OCI-M2 (cell line): ENCODE results near the gene NCKIPSD.

Source experiments
- DNase-seq: peaks from one replicate; lab custom pipeline; 2025; ENCODE audit not compliant: unreplicated experiment; lab: John Stamatoyannopoulos, UW

NCKIPSD gene

DNA sequence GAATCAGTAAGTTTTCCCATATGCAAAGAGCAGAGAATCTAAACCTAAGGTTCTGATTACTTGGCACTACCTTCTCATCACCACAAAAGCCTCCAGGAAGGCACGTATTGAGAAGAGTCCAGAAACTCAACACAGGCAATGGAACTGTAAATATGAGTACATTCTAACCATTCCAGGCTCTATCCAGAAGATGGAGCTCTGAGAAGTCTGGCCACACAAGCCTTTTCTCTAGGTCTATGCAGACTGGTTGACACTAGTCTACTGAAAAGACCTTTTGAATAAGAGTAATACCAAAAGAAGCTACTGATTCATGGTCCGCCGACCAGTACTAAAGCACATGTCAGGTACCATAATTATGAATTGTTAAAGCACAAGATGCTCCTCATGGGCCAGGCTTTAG lies 12.2 kb upstream of the NCKIPSD start:
- DNase-seq = no peak

GRCh38 chr3:48696601-48697000 lies 10.9 kb upstream of the NCKIPSD start:
- DNase-seq = no peak

DNA sequence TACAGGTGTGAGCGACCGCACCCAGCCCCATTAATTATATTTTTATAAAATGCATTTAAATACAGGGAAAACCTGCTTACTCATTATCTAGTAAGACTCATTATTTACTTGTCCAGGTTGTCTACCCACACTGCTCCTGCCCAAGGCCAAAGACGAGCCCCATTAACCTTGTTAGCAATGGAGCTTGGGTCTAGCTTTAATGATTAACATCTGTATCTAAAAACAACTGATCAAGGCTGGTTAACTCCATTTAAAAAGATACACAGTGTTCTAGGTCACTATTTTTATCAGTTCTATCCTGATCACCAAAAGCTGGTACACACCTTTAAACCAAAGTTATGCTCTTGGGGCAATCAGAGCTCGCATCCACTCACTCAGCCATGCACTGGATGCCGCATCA lies 10.4 kb upstream of the NCKIPSD start:
- no peak for DNase-seq

GRCh38 chr3:48695393-48695753 lies 9.7 kb upstream of the NCKIPSD start:
- no peak for DNase-seq

GRCh38 chr3:48694610-48695392 lies 9.1 kb upstream of the NCKIPSD start:
- DNase-seq = no peak

DNA sequence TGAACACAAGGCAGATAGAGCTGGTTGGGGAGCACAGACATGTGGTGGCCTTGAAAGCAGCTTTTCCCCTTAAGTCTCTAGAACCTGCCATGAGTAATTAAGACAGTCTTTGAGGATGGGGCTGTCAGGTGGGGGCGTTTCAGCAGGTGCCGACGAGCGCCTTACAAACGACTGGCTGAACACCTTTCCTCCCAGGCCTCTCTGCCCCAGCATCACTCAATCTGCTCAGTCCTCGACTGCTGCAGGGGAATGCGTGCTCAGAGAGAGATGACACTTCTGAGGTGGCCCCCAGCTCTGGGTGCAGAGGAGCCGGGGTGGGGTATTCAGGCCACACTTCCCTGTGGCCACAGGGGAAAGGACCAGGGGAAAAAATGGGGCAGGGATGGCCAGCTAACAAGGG lies 8.1 kb upstream of the NCKIPSD start:
- no peak for DNase-seq

- DNase-seq = no peak
Observed at GRCh38 chr3:48692551-48692950, 6.8 kb upstream of the NCKIPSD start.

DNA sequence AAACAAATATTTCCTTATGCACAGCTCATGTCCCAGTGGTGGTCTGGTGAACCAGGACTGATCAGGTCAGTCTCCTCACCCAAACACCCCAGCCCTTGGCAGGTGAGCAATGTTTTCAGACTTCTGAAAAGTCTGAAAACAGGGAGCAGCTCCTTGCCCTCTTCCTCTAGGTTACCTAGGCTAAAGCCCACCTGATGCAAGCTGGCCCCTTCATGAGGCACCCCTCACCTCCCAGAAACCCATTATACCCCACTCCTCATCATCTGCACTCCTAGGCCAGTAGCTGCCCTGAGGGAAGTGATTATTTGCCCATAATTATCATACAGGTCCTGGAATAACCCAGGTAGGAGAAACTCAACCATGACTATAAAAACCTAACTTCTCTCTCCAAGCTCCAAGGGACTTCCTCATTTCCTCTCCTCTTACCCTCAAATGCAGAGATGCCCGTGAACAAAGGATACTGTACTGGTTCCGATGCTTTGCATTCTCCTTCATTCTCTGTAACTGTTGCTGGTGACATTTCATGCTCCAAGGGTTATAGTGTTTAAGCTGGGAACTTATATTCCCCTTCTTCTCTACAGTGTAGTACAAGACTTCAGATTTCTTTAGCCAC lies 5.2 kb upstream of the NCKIPSD start:
- DNase-seq = no peak

GRCh38 chr3:48689384-48689783 lies 3.7 kb upstream of the NCKIPSD start:
- DNase-seq = no peak

DNA sequence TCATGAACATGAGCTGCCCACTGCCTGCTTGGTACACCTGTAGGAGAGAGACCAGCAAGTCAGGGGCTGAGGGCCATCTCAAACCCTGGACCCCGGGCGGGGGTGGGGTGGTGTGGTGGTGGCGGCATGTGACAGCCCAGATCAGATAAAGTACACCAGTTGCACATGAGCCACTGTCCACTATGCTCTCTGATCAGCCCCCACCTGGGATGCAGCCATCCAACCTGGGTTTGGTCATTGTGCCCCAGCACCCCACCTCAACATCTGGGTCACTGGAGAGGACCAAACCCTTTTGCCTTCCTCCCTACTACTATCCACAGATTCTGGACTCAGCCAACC lies 3.0 kb upstream of the NCKIPSD start:
- no peak for DNase-seq

- DNase-seq = no peak
Observed at GRCh38 chr3:48688032-48688736, 2.5 kb upstream of the NCKIPSD start.

- DNase-seq = no peak
Observed at GRCh38 chr3:48687220-48687678, 1.5 kb upstream of the NCKIPSD start.

DNA sequence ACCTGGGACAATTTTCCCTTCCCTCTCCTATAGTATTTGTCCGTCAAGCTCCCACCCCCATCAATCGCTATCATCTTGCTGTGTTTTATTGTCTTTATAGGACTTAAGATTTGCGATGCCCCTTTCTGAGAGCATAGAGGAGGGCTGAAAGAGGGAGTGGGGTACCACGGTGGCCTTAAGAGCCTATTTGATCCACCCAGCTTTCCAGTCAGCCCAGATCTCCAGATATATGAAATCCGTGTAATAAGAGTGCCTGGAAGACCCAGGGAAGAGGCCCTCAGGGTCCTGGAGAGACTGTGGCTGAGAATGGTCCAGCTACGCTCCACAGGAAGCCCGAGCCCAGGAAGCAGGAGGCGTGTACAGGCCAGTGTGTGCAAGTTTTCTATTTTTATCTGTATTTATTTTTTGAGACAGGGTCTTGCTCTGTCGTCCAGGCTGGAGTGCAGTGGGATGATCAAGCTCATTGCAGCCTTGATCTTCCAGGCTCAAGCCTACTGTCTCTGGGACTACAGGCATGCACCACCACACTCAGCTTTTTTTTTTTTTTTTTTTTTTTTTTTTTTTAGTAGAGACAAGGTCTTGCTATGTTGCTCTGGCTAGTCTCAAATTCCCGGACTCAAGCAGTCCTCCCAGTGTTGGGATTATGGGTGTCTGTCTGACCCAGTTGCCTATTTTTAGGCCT lies 964 bp upstream of the NCKIPSD start:
- DNase-seq = no peak

DNA sequence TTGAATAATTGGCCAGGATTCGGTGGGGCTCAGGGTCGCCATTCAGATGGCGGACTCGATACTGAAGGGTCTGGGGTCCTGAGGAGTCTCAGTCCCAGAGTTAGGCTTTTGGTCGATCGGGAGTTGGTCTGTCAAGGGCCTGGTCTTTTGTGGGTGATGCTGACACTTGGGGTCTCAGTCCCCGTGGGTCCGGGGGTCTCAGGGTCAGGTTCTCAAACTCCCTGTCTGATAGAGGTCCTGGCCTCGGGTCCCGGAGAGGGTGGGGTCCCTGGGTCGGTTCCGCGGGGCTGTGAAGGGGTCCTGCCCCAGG lies 467 bp downstream of the NCKIPSD start:
- DNase-seq = no peak

GRCh38 chr3:48684480-48685143 lies 1.1 kb downstream of the NCKIPSD start:
- DNase-seq = no peak

- no peak for DNase-seq
Observed at GRCh38 chr3:48684054-48684349, 1.7 kb downstream of the NCKIPSD start.

- DNase-seq = no peak
Observed at GRCh38 chr3:48682786-48683185, 2.9 kb downstream of the NCKIPSD start.

DNA sequence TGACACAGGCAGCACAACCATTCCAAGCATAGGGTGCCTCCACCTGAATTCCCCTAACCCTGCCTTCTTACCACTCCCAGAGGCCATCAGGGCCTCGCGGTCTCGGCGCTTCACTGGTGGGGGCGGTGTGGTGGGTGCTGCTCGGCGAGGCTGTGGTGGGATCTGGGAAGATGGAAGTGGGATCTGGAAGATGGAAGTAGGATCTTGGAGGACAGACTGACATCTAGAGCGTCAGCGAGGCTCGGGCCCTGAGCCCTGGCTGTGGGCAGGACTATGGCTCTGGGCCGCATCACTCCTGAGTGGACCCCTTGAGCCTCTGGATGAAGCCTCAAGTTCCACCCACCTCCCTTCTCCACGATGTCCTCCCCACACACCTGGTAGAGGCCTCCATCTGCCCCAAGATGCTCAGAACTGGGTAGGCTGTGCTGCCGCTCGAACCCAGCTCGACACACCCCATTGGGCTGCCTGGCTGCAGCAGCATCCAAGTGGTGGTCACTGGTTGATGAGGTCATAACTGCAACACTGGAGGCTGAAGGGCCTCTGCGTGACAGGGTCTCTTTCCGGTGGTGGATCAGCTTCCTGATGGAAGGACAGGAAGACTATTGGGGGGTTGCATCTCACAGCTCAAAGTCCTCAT lies 3.6 kb downstream of the NCKIPSD start:
- DNase-seq = no peak

DNA sequence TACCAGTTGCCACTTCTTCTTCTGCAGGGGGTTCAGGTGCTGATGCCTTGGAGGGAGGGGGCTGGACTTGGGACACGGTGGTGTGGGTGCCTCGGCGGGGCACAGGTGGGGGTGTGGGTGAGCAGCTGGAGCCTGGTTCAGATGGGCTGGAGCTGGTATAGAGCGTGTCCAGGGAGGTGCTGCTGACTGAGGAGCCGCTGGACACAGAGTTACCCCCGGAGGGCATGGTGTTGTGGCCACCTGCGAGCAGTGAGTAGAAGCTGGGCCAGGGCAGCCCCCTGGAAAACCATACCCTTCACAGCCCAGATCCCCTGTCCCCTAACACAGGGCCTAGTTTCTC lies 4.2 kb downstream of the NCKIPSD start:
- no peak for DNase-seq

GRCh38 chr3:48680811-48681540 lies 4.7 kb downstream of the NCKIPSD start:
- DNase-seq = no peak
